Measurements from ENCODE around the gene ADD1.

- TF ChIP-seq EZH2 (IDR thresholded peaks at IDR 0.05; ENCODE audit: insufficient read depth, poor library complexity, severe bottlenecking), result no peak
- no peak for TF ChIP-seq EZH2phosphoT487 (IDR thresholded peaks at IDR 0.05; ENCODE audit: insufficient read depth, low read depth)
These were observed 12.7 kb upstream of the ADD1 start for GRCh38 chr4:2830632-2831610.

Data from GM23248 (cell line).